Measurements from ENCODE around the gene ALDH1A3.

ALDH1A3 gene

DNA sequence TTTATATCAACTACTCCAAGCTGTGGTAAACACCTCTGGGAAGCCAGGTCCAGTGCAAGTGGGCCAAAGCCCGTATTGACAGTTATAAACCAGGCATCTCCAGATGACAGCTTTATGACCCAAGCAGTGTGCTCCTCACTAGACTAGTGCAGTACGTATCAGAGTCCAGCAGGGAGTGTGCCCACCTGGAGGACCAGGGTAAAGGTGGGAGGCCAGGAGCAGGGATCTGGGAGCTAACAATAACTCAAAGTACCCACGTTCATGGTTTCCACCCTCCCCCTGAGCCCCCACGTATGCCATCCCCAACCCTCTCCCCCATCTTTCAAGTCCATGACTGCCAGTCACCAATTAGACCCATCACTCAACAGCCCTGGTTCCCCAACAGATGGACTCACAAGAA, 27.0 kb upstream of the ALDH1A3 start:
- ChIA-PET CTCF (interaction anchor here (1.5 kb wide), 1 partner anchor 65 kb away, joined by 4 read pairs; no protein-coding TSS in a partner anchor), POLR2A (no interaction called here)
- H3K36me3 ChIP-seq (ENCODE audit: control insufficient read depth in 2 of 2, insufficient read depth in 1 of 2, low read length in 2 of 2): no peaks in the 10 kb centered on the region
- H3K4me3 ChIP-seq (ENCODE audit: low read depth, low read length): no peak overlapping the region
- no peak overlapping the region for H3K27ac ChIP-seq (ENCODE audit: extremely low read depth, low read depth, low read length)
- no peaks in the 10 kb centered on the region for H3K9me3 ChIP-seq (ENCODE audit: control insufficient read depth, insufficient read depth, low read depth, low read length)
- H3K4me1 ChIP-seq (ENCODE audit: control insufficient read depth, insufficient read depth, low read length): no peaks in the 10 kb centered on the region
- TF ChIP-seq ZNF610 (tag by site-specific recombination; IDR thresholded peaks at IDR 0.05; ENCODE audit: borderline replicate concordance) (no peak), SP3 (tag by site-specific recombination; IDR thresholded peaks at IDR 0.05) (no peak), MEIS1 (CRISPR knock-in tag; IDR thresholded peaks at IDR 0.05; ENCODE audit: borderline replicate concordance) (no peak), ZNF747 (tag by site-specific recombination; IDR thresholded peaks at IDR 0.05) (no peak), ZFP69B (tag by site-specific recombination; IDR thresholded peaks at IDR 0.05) (no peak), GLI4 (tag by site-specific recombination; IDR thresholded peaks at IDR 0.05) (no peak)

DNA sequence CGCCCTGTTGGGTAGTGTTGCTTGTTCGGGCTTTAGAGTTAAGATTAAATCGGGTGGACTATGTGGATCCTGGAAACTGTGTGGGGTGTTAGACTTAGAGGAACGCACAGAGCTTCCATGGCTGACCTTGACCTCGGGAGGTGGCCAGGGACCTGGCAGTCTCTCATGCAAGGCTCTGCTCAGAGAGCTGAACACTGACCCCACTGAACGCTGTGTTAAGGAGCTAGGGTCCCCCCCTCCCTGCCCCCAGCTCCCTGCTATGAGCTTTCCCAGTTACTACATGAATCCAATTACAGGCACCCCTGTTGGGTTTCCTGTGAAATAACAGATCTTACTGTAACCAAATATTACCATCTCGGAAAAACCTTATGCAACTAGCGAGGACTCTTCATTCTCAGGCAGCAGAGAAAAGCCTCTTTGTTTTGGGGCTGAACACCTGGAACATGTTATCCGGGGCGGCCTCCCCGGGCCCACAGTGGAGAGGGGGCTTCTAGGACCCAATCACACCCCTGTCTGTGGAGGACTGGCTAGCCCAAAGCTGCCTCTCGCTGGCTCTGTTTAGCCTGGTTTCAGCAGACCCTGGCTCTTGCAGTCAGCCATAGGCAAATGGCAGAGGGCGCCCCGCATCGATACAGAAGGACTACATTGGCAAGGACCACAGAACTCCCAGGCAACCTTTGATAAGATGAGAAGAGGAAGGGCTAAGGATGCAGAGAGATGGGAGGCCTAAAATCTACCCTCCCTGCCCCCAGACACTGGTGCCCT, 25.8 kb upstream of the ALDH1A3 start:
- TF ChIP-seq ZNF133 (tag by site-specific recombination; IDR thresholded peaks at IDR 0.05) (no peak), ZNF701 (tag by site-specific recombination; IDR thresholded peaks at IDR 0.05) (no peak), ZNF223 (tag by site-specific recombination; IDR thresholded peaks at IDR 0.05) (no peak), ZNF677 (tag by site-specific recombination; IDR thresholded peaks at IDR 0.05) (no peak), HOXD13 (CRISPR knock-in tag; IDR thresholded peaks at IDR 0.05; ENCODE audit: borderline replicate concordance) (no peak), MEIS1 (CRISPR knock-in tag; IDR thresholded peaks at IDR 0.05; ENCODE audit: borderline replicate concordance) (no peak), ZNF114 (tag by site-specific recombination; IDR thresholded peaks at IDR 0.05) (no peak), ZNF174 (tag by site-specific recombination; IDR thresholded peaks at IDR 0.05) (no peak), ZXDB (tag by site-specific recombination; IDR thresholded peaks at IDR 0.05) (no peak), MZF1 (tag by site-specific recombination; IDR thresholded peaks at IDR 0.05; ENCODE audit: borderline replicate concordance) (no peak)
- TF ChIP-seq, protein P1, sequence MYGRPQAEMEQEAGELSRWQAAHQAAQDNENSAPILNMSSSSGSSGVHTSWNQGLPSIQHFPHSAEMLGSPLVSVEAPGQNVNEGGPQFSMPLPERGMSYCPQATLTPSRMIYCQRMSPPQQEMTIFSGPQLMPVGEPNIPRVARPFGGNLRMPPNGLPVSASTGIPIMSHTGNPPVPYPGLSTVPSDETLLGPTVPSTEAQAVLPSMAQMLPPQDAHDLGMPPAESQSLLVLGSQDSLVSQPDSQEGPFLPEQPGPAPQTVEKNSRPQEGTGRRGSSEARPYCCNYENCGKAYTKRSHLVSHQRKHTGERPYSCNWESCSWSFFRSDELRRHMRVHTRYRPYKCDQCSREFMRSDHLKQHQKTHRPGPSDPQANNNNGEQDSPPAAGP (tag by site-specific recombination; IDR thresholded peaks at IDR 0.05): no peak
- TF ChIP-seq, protein P2, sequence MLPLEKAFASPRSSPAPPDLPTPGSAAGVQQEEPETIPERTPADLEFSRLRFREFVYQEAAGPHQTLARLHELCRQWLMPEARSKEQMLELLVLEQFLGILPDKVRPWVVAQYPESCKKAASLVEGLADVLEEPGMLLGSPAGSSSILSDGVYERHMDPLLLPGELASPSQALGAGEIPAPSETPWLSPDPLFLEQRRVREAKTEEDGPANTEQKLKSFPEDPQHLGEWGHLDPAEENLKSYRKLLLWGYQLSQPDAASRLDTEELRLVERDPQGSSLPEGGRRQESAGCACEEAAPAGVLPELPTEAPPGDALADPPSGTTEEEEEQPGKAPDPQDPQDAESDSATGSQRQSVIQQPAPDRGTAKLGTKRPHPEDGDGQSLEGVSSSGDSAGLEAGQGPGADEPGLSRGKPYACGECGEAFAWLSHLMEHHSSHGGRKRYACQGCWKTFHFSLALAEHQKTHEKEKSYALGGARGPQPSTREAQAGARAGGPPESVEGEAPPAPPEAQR (tag by site-specific recombination; IDR thresholded peaks at IDR 0.05): no peak
- TF ChIP-seq, protein P3, sequence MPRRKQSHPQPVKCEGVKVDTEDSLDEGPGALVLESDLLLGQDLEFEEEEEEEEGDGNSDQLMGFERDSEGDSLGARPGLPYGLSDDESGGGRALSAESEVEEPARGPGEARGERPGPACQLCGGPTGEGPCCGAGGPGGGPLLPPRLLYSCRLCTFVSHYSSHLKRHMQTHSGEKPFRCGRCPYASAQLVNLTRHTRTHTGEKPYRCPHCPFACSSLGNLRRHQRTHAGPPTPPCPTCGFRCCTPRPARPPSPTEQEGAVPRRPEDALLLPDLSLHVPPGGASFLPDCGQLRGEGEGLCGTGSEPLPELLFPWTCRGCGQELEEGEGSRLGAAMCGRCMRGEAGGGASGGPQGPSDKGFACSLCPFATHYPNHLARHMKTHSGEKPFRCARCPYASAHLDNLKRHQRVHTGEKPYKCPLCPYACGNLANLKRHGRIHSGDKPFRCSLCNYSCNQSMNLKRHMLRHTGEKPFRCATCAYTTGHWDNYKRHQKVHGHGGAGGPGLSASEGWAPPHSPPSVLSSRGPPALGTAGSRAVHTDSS (tag by site-specific recombination; IDR thresholded peaks at IDR 0.05): no peak
- TF ChIP-seq, protein P4, sequence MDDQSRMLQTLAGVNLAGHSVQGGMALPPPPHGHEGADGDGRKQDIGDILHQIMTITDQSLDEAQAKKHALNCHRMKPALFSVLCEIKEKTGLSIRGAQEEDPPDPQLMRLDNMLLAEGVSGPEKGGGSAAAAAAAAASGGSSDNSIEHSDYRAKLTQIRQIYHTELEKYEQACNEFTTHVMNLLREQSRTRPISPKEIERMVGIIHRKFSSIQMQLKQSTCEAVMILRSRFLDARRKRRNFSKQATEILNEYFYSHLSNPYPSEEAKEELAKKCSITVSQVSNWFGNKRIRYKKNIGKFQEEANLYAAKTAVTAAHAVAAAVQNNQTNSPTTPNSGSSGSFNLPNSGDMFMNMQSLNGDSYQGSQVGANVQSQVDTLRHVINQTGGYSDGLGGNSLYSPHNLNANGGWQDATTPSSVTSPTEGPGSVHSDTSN (CRISPR knock-in tag; IDR thresholded peaks at IDR 0.05): no peak
- POLR2A ChIA-PET: no interaction called here
- no peaks in the 10 kb centered on the region for H3K36me3 ChIP-seq (ENCODE audit: control insufficient read depth in 2 of 2, insufficient read depth in 1 of 2, low read length in 2 of 2)
- no peaks in the 10 kb centered on the region for H3K9me3 ChIP-seq (ENCODE audit: control insufficient read depth, insufficient read depth, low read depth, low read length)
- no peaks in the 10 kb centered on the region for H3K4me1 ChIP-seq (ENCODE audit: control insufficient read depth, insufficient read depth, low read length)
- H3K4me3 ChIP-seq (ENCODE audit: low read depth, low read length): no peak overlapping the region
- CTCF ChIA-PET: interaction anchor here (0.5 to 2.7 kb wide), 4 partner anchors 19 to 504 kb away, joined by 3 to 11 read pairs (median 4); no protein-coding TSS in a partner anchor
- H3K27ac ChIP-seq (ENCODE audit: extremely low read depth, low read depth, low read length): no peak overlapping the region
